Amygdala (tissue), 56 donors: Measurements from ENCODE around the gene DYNC1I2.
"Not testable (repeated sequence)": the region's sequence is repeated elsewhere in the genome, so short reads cannot be mapped to it uniquely, and the experiment has no call there.

Source experiments
- DNase-seq, 56 donors: peaks; one replicate each; lab custom pipeline; 2025; lab: John Stamatoyannopoulos, UW

DYNC1I2 gene

DNA sequence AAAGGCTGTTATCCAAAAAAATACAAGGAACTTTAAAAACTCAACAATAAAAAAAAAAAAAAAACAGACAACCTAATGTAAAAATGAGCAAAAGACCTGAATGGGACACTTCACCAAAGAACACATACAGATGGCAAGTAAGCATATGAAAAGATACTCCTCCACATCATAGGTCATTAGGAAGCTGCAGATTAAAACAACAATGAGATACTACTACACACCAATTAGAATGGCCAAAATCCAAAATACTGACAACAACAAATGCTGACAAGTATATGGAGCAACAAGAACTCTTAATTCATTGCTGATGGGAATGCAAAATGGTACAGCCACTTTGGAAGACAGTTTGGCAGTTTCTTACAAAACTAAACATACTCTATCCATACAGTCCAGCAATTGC is 84.2 kb downstream of the DYNC1I2 start:
- no peak for DNase-seq

- DNase-seq: no peak
Observed at GRCh38 chr2:171772373-171772772, 85.1 kb downstream of the DYNC1I2 start.

DNA sequence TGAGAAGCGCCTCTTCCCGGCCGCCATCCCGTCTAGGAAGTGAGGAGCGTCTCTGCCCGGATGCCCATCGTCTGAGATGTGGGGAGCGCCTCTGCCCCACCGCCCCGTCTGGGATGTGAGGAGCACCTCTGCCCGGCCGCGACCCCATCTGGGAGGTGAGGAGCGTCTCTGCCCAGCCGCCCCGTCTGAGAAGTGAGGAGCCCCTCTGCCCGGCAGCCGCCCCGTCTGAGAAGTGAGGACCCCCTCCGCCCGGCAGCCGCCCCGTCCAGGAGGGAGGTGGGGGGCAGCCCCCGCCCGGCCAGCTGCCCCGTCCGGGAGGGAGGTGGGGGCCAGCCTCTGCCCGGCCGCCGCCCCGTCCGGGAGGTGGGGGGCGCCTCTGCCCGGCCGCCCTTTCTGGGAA is 87.3 kb downstream of the DYNC1I2 start:
- DNase-seq: not testable (repeated sequence)

- no peak for DNase-seq
Observed at GRCh38 chr2:171778515-171778914, 91.2 kb downstream of the DYNC1I2 start.

DNA sequence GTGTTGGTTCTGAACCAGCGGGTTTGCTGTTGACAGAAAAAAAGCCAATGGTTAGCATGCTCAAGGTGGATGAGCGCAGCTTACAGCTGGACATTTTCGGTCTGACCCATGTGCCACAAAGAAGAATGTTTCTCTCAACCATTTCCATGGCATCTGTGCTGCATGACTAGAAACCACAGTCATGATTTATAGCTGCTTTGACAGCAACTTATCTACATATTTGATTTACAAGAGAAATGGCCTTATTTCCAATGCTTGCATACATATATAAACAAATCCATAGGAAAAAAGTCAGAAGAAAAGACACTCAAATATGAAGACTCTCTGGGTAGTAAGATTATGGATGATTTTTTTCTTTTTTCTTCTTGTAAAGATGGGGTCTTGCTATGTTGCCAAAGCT is 98.2 kb downstream of the DYNC1I2 start:
- DNase-seq: no peak

GRCh38 chr2:171787333-171788072 is 100.2 kb downstream of the DYNC1I2 start:
- DNase-seq: no peak

DNA sequence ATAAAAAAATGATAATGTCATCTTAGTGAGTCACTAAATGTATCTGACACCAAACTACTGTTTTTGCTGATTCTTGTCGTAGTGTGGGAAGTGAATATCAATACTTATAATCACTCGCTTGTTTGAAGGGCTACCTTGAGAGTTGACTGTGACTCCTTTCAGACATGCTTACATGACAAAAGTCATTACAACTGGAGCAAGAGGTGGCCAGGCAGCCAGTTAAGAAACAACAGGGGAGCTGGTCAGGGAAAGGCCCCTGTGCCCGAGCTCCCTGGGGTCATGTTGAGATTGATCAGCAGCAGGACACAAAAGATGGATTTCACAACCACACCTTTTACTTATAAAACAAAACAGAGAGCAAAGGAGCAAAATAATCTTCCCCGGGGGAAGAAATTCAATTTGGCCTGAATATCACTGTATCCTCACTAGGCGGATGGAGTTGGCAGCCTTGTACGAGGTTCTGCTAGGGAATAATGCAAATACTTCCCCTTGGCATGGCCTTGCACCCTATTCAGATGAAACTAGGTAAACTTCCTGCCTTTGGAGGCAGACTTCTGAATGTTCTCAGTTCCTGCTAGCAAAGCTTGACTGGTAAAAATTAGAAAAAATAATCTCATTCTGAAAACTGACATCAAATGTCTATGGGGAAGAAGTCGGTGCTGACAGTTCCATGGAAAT is 101.2 kb downstream of the DYNC1I2 start:
- no peak for DNase-seq

DNA sequence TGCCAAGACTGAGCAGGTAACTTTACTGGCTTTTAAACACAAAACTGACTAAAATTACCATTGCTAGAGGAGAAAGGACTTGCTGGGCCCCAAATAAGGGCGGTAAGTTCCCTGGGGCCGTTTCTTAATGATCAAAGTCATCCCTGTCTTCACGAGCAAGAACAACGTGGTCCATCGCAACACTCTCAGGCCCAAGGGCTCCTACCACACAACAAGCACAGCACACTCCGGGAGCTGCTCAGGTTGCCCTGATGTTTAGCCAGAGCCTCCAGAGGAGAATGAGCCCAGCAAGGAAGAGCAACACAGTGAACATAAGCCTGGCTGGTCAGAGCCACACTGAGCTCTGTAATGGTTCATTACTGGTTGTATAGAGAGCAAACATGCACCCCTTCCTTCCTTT is 102.7 kb downstream of the DYNC1I2 start:
- no peak for DNase-seq

DNA sequence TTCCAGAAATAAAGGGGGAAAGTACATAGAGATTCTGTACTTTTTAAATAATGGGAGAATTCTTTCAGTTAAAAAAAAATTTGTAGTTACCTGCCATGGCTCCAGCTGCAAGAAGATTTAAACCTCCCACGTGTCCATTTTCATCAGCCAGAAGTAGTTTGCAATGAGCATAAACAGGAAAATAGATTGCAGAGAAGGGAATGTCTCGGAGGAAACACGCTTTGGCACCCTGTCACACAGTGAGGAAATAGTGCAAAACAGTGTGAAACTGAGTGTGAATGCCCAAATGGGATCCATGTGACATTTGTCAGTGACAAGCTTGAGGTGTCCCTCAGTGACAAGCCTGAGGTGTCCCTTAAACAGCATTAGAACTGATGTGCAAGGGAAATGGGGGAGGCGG is 104.1 kb downstream of the DYNC1I2 start:
- no peak for DNase-seq

- no peak for DNase-seq
Observed at GRCh38 chr2:171792157-171792556, 104.9 kb downstream of the DYNC1I2 start.

DNA sequence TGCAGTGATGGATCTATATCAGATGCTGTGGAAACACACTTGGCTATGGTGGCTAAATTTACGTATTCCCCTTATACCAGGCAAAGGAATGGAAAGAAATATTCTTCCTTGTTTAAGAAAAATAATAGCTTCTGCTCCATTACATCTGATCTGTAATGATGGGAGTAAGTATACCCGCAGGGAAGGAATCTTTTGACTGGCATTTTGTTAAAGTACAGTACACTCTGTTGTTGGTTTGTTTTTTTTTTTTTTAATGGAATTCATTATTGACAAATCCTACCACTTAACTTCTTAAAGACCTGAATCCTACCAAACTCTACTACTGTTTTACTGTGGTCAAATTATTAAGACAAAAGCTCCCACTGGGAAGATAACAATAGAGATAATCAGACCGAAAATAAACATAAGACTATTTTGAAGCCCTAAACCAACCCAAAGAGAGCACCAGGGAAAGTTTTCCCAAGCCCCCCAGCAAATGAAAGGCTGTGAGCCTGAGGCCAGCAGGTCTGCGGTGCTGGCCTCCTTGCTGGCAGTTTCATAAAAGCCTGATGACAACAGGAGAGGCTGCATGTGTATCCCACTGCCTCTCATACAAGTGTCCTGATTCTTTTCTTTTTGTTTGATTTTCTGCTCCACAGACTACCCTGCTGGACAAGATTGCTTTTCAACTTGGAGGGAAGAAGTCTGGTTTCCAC is 105.8 kb downstream of the DYNC1I2 start:
- no peak for DNase-seq

DNA sequence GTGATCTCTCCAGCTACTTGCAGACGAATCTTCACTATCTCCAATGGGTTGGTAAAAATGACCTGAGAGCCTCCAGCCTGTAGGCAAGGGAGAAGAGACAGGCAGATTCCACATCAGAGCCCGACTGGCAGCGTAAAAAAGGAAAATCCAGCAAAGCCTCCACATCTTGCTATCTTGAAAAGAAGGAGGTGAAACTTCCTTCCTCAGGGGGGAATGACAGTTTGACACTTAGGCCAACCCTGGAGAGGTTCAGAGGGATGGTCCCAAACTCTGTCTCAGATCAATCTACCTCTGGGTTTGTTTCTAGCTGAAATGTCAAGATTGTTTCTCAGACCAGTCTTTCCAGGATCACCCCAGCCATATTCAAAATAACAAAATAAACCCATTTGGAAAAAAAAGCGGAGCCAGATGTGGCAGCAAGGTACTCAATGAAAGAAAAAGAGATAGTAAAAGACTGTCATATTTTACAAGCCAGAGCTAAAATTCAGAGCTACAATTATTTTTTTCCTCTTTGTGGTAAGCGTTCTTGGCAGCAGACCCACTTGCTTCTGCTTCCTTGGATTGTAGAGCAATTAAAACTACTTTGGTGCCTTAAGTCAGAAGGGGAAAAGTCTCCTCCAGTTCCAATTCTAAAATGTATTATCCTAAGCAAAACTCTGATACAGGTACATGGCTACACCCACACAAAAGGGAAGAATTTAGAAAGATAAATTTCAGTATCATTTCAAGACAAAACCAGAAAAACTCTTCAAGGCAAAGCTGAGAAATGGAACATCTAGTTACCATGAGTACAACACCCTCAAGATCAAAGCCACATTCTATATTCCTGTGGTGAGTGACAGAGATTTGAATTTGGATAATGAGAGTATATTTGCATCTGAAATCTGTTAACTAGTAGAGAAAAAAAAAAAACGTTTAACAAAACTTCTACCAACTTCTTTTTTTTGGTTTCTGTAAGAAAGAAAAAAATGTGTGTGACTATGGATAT is 106.7 kb downstream of the DYNC1I2 start:
- DNase-seq: no peak

GRCh38 chr2:171794918-171795317 is 107.6 kb downstream of the DYNC1I2 start:
- DNase-seq: no peak
